Loucy (cell line): ENCODE results near the gene CACFD1.

ENCODE experiments used
- H2AFZ ChIP-seq: fragments of 200-600 bp; sonication (generic); 2 replicates; pipeline ENCODE4 v1.6.0; 2016; ENCODE audit warnings: antibody characterized with exemption, mild to moderate bottlenecking, low read length, moderate library complexity
- H3F3A ChIP-seq: fragments of 200-600 bp; 2 replicates; pipeline ENCODE4 v1.6.0; 2016; ENCODE audit warnings: antibody characterized with exemption, low read depth, mild to moderate bottlenecking
- H3K27me3 ChIP-seq: fragments of 200-600 bp; sonication (generic); 2 replicates; pipeline ENCODE4 v1.6.1; 2014; ENCODE audit warnings: low read length, mild to moderate bottlenecking; ENCODE audit not compliant: insufficient read depth, poor library complexity, severe bottlenecking
- H3K36me3 ChIP-seq: fragments of 200-600 bp; sonication (generic); 2 replicates; pipeline ENCODE4 v1.6.1; 2016; ENCODE audit warnings: low read length; ENCODE audit not compliant: insufficient read depth
- H3K4me1 ChIP-seq: fragments of 200-600 bp; sonication (generic); 2 replicates; pipeline ENCODE4 v1.5.1; 2014; ENCODE audit warnings: low read length, mild to moderate bottlenecking; ENCODE audit not compliant: insufficient read depth, poor library complexity, severe bottlenecking
- H3K4me2 ChIP-seq: fragments of 200-600 bp; sonication (generic); 2 replicates; pipeline ENCODE4 v1.6.0; 2014; ENCODE audit warnings: antibody characterized with exemption, low read length, low read depth, mild to moderate bottlenecking; ENCODE audit not compliant: poor library complexity, severe bottlenecking
- H3K4me3 ChIP-seq: fragments of 200-600 bp; sonication (generic); 2 replicates; pipeline ENCODE4 v1.5.1; 2014; ENCODE audit warnings: low read length, mild to moderate bottlenecking, mixed read lengths; ENCODE audit not compliant: poor library complexity, severe bottlenecking
- H3K79me2 ChIP-seq: fragments of 200-600 bp; sonication (generic); 2 replicates; pipeline ENCODE4 v1.6.1; 2014; ENCODE audit warnings: low read length; ENCODE audit not compliant: insufficient read depth
- H3K9ac ChIP-seq: fragments of 200-600 bp; sonication (generic); 2 replicates; pipeline ENCODE4 v1.6.0; 2014; ENCODE audit warnings: mild to moderate bottlenecking, low read depth, low read length, moderate library complexity; ENCODE audit not compliant: poor library complexity, severe bottlenecking
- H3K9me2 ChIP-seq: fragments of 200-600 bp; sonication (generic); replicated peaks from 2 replicates; pipeline ENCODE4 v1.6.1; 2016; ENCODE audit warnings: low read depth, low read length, mixed read lengths
- H3K9me3 ChIP-seq: fragments of 200-600 bp; sonication (generic); 2 replicates; pipeline ENCODE4 v1.6.1; 2014; ENCODE audit warnings: mild to moderate bottlenecking, antibody characterized with exemption, low read length, low read depth; ENCODE audit not compliant: insufficient read depth
- H4K20me1 ChIP-seq: fragments of 200-600 bp; sonication (generic); 2 replicates; pipeline ENCODE4 v1.6.0; 2014; ENCODE audit warnings: antibody characterized with exemption, low read length, mild to moderate bottlenecking; ENCODE audit not compliant: insufficient read depth, poor library complexity, severe bottlenecking
- EZH2phosphoT487 ChIP-seq: fragments of 200-600 bp; IDR thresholded peaks from 2 replicates; pipeline ENCODE4 v1.6.1; 2018; ENCODE audit warnings: antibody characterized with exemption, mild to moderate bottlenecking, moderate library complexity, borderline replicate concordance
- TF ChIP-seq, protein P1 (sequence below): fragments of 200-600 bp; sonication (generic); conservative IDR thresholded peaks from 2 replicates; pipeline ENCODE4 v1.5.1; 2014; ENCODE audit warnings: mild to moderate bottlenecking, antibody characterized with exemption, low read length

CACFD1 gene

GRCh38 chr9:133496861-133497842, 37.4 kb downstream of the CACFD1 start:
- TF ChIP-seq EZH2phosphoT487, result no peak
- TF ChIP-seq, protein P1, sequence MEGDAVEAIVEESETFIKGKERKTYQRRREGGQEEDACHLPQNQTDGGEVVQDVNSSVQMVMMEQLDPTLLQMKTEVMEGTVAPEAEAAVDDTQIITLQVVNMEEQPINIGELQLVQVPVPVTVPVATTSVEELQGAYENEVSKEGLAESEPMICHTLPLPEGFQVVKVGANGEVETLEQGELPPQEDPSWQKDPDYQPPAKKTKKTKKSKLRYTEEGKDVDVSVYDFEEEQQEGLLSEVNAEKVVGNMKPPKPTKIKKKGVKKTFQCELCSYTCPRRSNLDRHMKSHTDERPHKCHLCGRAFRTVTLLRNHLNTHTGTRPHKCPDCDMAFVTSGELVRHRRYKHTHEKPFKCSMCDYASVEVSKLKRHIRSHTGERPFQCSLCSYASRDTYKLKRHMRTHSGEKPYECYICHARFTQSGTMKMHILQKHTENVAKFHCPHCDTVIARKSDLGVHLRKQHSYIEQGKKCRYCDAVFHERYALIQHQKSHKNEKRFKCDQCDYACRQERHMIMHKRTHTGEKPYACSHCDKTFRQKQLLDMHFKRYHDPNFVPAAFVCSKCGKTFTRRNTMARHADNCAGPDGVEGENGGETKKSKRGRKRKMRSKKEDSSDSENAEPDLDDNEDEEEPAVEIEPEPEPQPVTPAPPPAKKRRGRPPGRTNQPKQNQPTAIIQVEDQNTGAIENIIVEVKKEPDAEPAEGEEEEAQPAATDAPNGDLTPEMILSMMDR, result no peak
- H3K4me2 ChIP-seq, result no peak overlapping the region
- H3K9ac ChIP-seq, result no peak overlapping the region
- no peaks in the 10 kb centered on the region for H3F3A ChIP-seq
- no peaks in the 10 kb centered on the region for H3K27me3 ChIP-seq
- H2AFZ ChIP-seq, result no peak overlapping the region
- H3K9me3 ChIP-seq, result peaks cover 5% of the 10 kb centered on the region; the same call in 1 of the 2 replicates
- H4K20me1 ChIP-seq, result no peaks in the 10 kb centered on the region
- H3K9me2 ChIP-seq, result no peaks in the 10 kb centered on the region
- H3K4me3 ChIP-seq, result no peak overlapping the region
- no peaks in the 10 kb centered on the region for H3K36me3 ChIP-seq
- H3K4me1 ChIP-seq, result no peaks in the 10 kb centered on the region
- H3K79me2 ChIP-seq, result no peaks in the 10 kb centered on the region

DNA sequence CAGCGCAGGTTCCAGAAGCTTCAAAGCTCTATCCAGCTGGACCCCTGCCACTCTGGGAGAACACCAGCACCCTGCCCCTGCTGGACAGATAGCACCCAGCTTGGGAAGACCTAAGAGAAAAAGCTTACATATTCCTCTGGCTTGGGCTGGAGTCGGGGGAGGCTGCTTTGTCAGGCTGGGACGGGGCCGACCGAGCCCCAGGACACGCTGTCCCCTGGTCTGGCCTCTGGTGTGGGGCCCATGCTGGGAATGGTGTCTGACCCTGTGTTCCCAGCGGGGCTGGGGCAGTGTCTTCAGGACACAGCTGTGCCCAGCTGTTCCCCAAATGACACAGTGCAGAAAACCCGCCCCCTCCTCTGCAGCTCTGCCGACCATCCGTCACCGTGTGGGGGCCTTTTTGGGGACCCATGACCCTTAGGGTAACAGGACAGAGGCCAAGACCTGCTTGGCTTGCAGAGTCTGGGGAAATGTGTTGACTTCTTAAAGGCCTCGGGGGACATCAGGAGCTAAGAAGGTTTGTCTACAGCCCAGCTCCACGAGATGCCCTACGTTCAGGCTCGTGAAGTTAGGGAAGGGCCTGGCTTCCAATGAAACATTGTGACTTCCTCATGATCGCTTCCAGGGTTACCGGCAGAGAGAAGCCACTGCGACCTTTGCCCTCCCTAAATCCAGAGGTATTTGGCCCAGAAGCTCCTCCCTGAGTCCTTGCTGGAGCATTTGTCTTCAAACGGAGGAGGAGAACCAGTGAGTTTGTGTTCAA, 39.5 kb downstream of the CACFD1 start:
- Histone ChIP-seq H3F3A (no peaks in the 10 kb centered on the region), H3K4me2 (no peak overlapping the region), H3K36me3 (no peaks in the 10 kb centered on the region), H4K20me1 (no peaks in the 10 kb centered on the region), H3K4me1 (no peaks in the 10 kb centered on the region), H3K9me3 (peaks cover 13% of the 10 kb centered on the region; the same call in 1 of the 2 replicates), H3K9me2 (no peaks in the 10 kb centered on the region), H3K79me2 (no peaks in the 10 kb centered on the region), H3K4me3 (no peak overlapping the region), H2AFZ (no peak overlapping the region), H3K9ac (no peak overlapping the region), H3K27me3 (no peaks in the 10 kb centered on the region)
- TF ChIP-seq, protein P1, result no peak
- no peak for TF ChIP-seq EZH2phosphoT487

- Histone ChIP-seq H3K4me1 (no peaks in the 10 kb centered on the region), H3F3A (no peaks in the 10 kb centered on the region), H3K9me2 (no peaks in the 10 kb centered on the region), H2AFZ (no peak overlapping the region), H3K9me3 (peaks cover 13% of the 10 kb centered on the region; the same call in 1 of the 2 replicates), H3K79me2 (no peaks in the 10 kb centered on the region), H3K36me3 (no peaks in the 10 kb centered on the region), H3K4me3 (no peak overlapping the region), H4K20me1 (no peaks in the 10 kb centered on the region), H3K27me3 (no peaks in the 10 kb centered on the region), H3K9ac (no peak overlapping the region), H3K4me2 (no peak overlapping the region)
- TF ChIP-seq, protein P1, result no peak
- no peak for TF ChIP-seq EZH2phosphoT487
Measured at GRCh38 chr9:133499892-133500270, 40.1 kb downstream of the CACFD1 start.
